HCT116 (cell line): ENCODE measurements around the gene AGPAT3. TPM values are rescaled to one million over a fixed set of nuclear protein-coding genes. Genes with fewer than 3 reads are reported as not detected.

Experiments used
- ATAC-seq: fragments of 200-7000 bp; cut with Tn5 transposase; 2 replicates; pipeline ENCODE4 v1.9.1; 2020; ENCODE audit warnings: mild to moderate bottlenecking, moderate library complexity
- BruUV-seq: library from RNA; stranded (reverse); fragments of 400-500 nt; replicated peaks from 2 replicates; lab custom pipeline; 2021; lab: Mats Ljungman, UMichigan
- CTCF ChIA-PET: fragments of 300-600 bp; sonication (Branson Sonifier 250); formaldehyde crosslinking; loops from one replicate; lab custom pipeline; 2021; ENCODE audit warnings: antibody characterized with exemption; lab: Charles Lee
- POLR2A ChIA-PET: fragments of 300-600, 350-600 bp; sonication (Branson Sonifier 250); formaldehyde crosslinking; loops from one replicate; lab custom pipeline; 2021; ENCODE audit warnings: antibody characterized with exemption; lab: Charles Lee
- RAD21 ChIA-PET, 2 experiments: fragments of 300-600 bp; sonication (Branson Sonifier 250); formaldehyde crosslinking; loops; one replicate each; lab custom pipeline; 2023; ENCODE audit warnings: low total read pairs in 2 of 2; ENCODE audit not compliant: uncharacterized antibody in 2 of 2, unreplicated experiment in 2 of 2, low non-redundant PET in 1 of 2; lab: Charles Lee
- DNase-seq: peaks from one replicate; pipeline ENCODE4 v3.0.0-alpha.2; 2010; ENCODE audit warnings: low read depth, low spot score
- H2AFZ ChIP-seq: fragments of 200-600 bp; shearing (Covaris generic), sonication (generic); 2 replicates; pipeline ENCODE4 v1.6.1; 2017; ENCODE audit warnings: low read depth, mixed run types, mixed read lengths, antibody characterized with exemption, low read length; ENCODE audit not compliant: poor library complexity, severe bottlenecking
- H3K27ac ChIP-seq: 2 replicates; pipeline ENCODE4 v1.5.1; 2012; ENCODE audit warnings: low read depth, low read length
- H3K27me3 ChIP-seq: fragments of 200-600 bp; sonication (generic); 2 replicates; pipeline ENCODE4 v1.6.1; 2016; ENCODE audit warnings: mixed run types, low read length, mixed read lengths; ENCODE audit not compliant: insufficient read depth
- H3K36me3 ChIP-seq, 2 experiments: fragments of 200-500 bp in 1 of 2; fragments of 200-600 bp in 1 of 2; sonication (Bioruptor generic) in 1 of 2; sonication (generic) in 1 of 2; 2 replicates each; pipeline versions ENCODE4 v1.5.1 to v1.6.1; 2014 to 2016; ENCODE audit warnings: low read length in 2 of 2, inconsistent platforms in 1 of 2, mixed read lengths in 1 of 2, mixed run types in 1 of 2; ENCODE audit not compliant: insufficient read depth in 2 of 2, control insufficient read depth in 1 of 2
- H3K4me1 ChIP-seq, 2 experiments: fragments of 200-600 bp in 1 of 2; sonication (generic) in 1 of 2; 2 replicates each; pipeline versions ENCODE4 v1.5.1 to v1.6.1; 2012 to 2017; ENCODE audit warnings: low read length in 2 of 2, inconsistent platforms in 1 of 2, mild to moderate bottlenecking in 1 of 2, mixed read lengths in 1 of 2, mixed run types in 1 of 2, moderate library complexity in 1 of 2; ENCODE audit not compliant: insufficient read depth in 2 of 2, control insufficient read depth in 1 of 2
- H3K4me2 ChIP-seq: fragments of 200-600 bp; sonication (generic); 2 replicates; pipeline ENCODE4 v1.6.1; 2017; ENCODE audit warnings: mixed run types, low read length, mixed read lengths
- H3K4me3 ChIP-seq, 2 experiments: fragments of 200-600 bp in 1 of 2; sonication (generic) in 1 of 2; replicated peaks in 1 of 2; 2 replicates each; pipeline ENCODE4 v1.5.1; 2011 to 2016; ENCODE audit warnings: low read length in 2 of 2, control low read depth in 1 of 2, low read depth in 1 of 2, mild to moderate bottlenecking in 1 of 2, mixed read lengths in 1 of 2, mixed run types in 1 of 2
- H3K79me2 ChIP-seq: fragments of 200-600 bp; sonication (generic); 2 replicates; pipeline ENCODE4 v1.6.1; 2017; ENCODE audit warnings: mild to moderate bottlenecking, mixed run types, low read length, moderate library complexity, mixed read lengths; ENCODE audit not compliant: insufficient read depth
- H3K9ac ChIP-seq: fragments of 200-600 bp; sonication (generic); 2 replicates; pipeline ENCODE4 v1.6.1; 2016; ENCODE audit warnings: low read length, mixed read lengths
- H3K9me2 ChIP-seq: fragments of 200-600 bp; sonication (generic), shearing (Covaris generic); 2 replicates; pipeline ENCODE4 v1.6.1; 2017; ENCODE audit warnings: mixed run types, mild to moderate bottlenecking, moderate library complexity; ENCODE audit not compliant: insufficient read depth
- H3K9me3 ChIP-seq, 2 experiments: fragments of 200-500 bp in 1 of 2; fragments of 200-600 bp in 1 of 2; sonication (Bioruptor generic) in 1 of 2; sonication (generic) in 1 of 2; 2 replicates each; pipeline ENCODE4 v1.6.1; 2014 to 2017; ENCODE audit warnings: low read length in 2 of 2, mixed read lengths in 2 of 2, inconsistent platforms in 1 of 2, low read depth in 1 of 2, mild to moderate bottlenecking in 1 of 2, mixed run types in 1 of 2, moderate library complexity in 1 of 2; ENCODE audit not compliant: control insufficient read depth in 1 of 2, insufficient read depth in 1 of 2
- H4K20me1 ChIP-seq: fragments of 200-600 bp; sonication (generic), shearing (Covaris generic); 2 replicates; pipeline ENCODE4 v1.6.1; 2017; ENCODE audit warnings: mixed run types, mild to moderate bottlenecking, moderate library complexity; ENCODE audit not compliant: insufficient read depth
- ATF3 ChIP-seq: IDR thresholded peaks from 2 replicates; pipeline ENCODE4 v1.6.1; 2012
- CBX3 ChIP-seq: IDR thresholded peaks from 2 replicates; pipeline ENCODE4 v1.6.1; 2012; ENCODE audit warnings: low read depth
- CEBPB ChIP-seq: IDR thresholded peaks from 2 replicates; pipeline ENCODE4 v1.6.1; 2012; ENCODE audit warnings: low read depth
- CTCF ChIP-seq, 3 experiments: fragments of 200-600 bp in 1 of 3; sonication (generic) in 1 of 3; IDR thresholded peaks in 2 of 3; conservative IDR thresholded peaks in 1 of 3; 2 replicates each; pipeline ENCODE4 v1.5.1; 2012 to 2017; ENCODE audit warnings: low read depth in 2 of 3, low read length in 2 of 3, antibody characterized with exemption in 1 of 3, borderline replicate concordance in 1 of 3, control low read depth in 1 of 3, mild to moderate bottlenecking in 1 of 3, mixed read lengths in 1 of 3, mixed run types in 1 of 3, moderate library complexity in 1 of 3; ENCODE audit not compliant: insufficient read depth in 1 of 3
- EGR1 ChIP-seq: IDR thresholded peaks from 2 replicates; pipeline ENCODE4 v1.6.1; 2012; ENCODE audit warnings: low read depth
- EZH2 ChIP-seq: fragments of 200-600 bp; sonication (generic); IDR thresholded peaks from 2 replicates; pipeline ENCODE4 v1.6.1; 2017; ENCODE audit warnings: antibody characterized with exemption, mixed run types
- FOSL1 ChIP-seq: IDR thresholded peaks from 2 replicates; pipeline ENCODE4 v1.6.1; 2012; ENCODE audit warnings: low read depth
- JUND ChIP-seq: IDR thresholded peaks from 2 replicates; pipeline ENCODE4 v1.6.1; 2012
- POLR2A ChIP-seq: IDR thresholded peaks from 2 replicates; pipeline ENCODE4 v1.7.0; 2011; ENCODE audit warnings: borderline replicate concordance; ENCODE audit not compliant: insufficient read depth, insufficient read length; ENCODE audit errors: extremely low read depth
- POLR2AphosphoS5 ChIP-seq: IDR thresholded peaks from 2 replicates; pipeline ENCODE4 v1.6.1; 2011; ENCODE audit warnings: mild to moderate bottlenecking, low read depth, low read length, moderate library complexity
- RAD21 ChIP-seq: IDR thresholded peaks from 2 replicates; pipeline ENCODE4 v1.6.1; 2012; ENCODE audit warnings: low read depth, mild to moderate bottlenecking
- REST ChIP-seq: IDR thresholded peaks from 2 replicates; pipeline ENCODE4 v1.6.1; 2012; ENCODE audit warnings: low read depth
- SIN3A ChIP-seq: IDR thresholded peaks from 2 replicates; pipeline ENCODE4 v1.6.1; 2012; ENCODE audit warnings: low read depth
- YY1 ChIP-seq: IDR thresholded peaks from 2 replicates; pipeline ENCODE4 v1.6.1; 2011; ENCODE audit warnings: low read length, low read depth, moderate library complexity, mild to moderate bottlenecking; ENCODE audit not compliant: insufficient replicate concordance; ENCODE audit errors: extremely low read depth
- intact Hi-C: fragments of 100-400 bp; cut with micrococcal nuclease; formaldehyde crosslinking; loops from 2 replicates; pipeline ENCODE4 v1.10.0; 2022
- total RNA-seq: library from RNA; stranded (reverse); gene quantifications from one replicate; pipeline ENCODE4 v1.2.1, GENCODE V29; 2021; ENCODE audit not compliant: unreplicated experiment
- TF ChIP-seq, protein P1 (sequence below): IDR thresholded peaks from 2 replicates; pipeline ENCODE4 v1.6.1; 2012

The AGPAT3 gene
- total RNA-seq, 1 experiment from 2014 or later: 54.1 TPM

- TF ChIP-seq POLR2AphosphoS5 (no peak), CEBPB (no peak), CBX3 (no peak), JUND (no peak), CTCF (IDR thresholded peaks at IDR 0.05 in 2 of 3, conservative IDR thresholded peaks at IDR 0.05 in 1 of 3; ENCODE audit: borderline replicate concordance in 1 of 3, insufficient read depth in 1 of 3, low read depth in 2 of 3, low read length in 2 of 3) (no peak), POLR2A (no peak)
- TF ChIP-seq, all 23 proteins: peak for 0
Measured at GRCh38 chr21:43854773-43855633, 10.0 kb upstream of the AGPAT3 start (continued).

GRCh38 chr21:43855955-43856354 is 9.1 kb upstream of the AGPAT3 start:
- Histone ChIP-seq H2AFZ (no peak overlapping the region), H3K4me2 (no peak overlapping the region), H3K79me2 (no peaks in the 10 kb centered on the region), H3K27me3 (no peaks in the 10 kb centered on the region), H3K27ac (no peak overlapping the region), H4K20me1 (no peaks in the 10 kb centered on the region), H3K9me3 (no peaks in the 10 kb centered on the region), H3K36me3 (no peaks in the 10 kb centered on the region), H3K4me3 (no peak overlapping the region), H3K9ac (no peak overlapping the region), H3K4me1 (peaks cover 7 to 10% of the 10 kb centered on the region in 2 experiments), H3K9me2 (no peaks in the 10 kb centered on the region)
- ChIA-PET POLR2A (no interaction called here), CTCF (no interaction called here), RAD21 (no interaction called here)
- ATAC-seq (no peak), DNase-seq (no peak)
- no TSS peak for BruUV-seq
- intact Hi-C loops: no loop called here
- TF ChIP-seq FOSL1: no peak
- TF ChIP-seq, protein P1, sequence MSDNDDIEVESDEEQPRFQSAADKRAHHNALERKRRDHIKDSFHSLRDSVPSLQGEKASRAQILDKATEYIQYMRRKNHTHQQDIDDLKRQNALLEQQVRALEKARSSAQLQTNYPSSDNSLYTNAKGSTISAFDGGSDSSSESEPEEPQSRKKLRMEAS: no peak
- no peak for TF ChIP-seq EGR1
- TF ChIP-seq EZH2: no peak
- no peak for TF ChIP-seq CTCF (IDR thresholded peaks at IDR 0.05 in 2 of 3, conservative IDR thresholded peaks at IDR 0.05 in 1 of 3; ENCODE audit: borderline replicate concordance in 1 of 3, insufficient read depth in 1 of 3, low read depth in 2 of 3, low read length in 2 of 3)
- no peak for TF ChIP-seq SIN3A
- no peak for TF ChIP-seq RAD21
- no peak for TF ChIP-seq ATF3
- TF ChIP-seq POLR2AphosphoS5: no peak
- no peak for TF ChIP-seq REST
- TF ChIP-seq POLR2A: no peak
- no peak for TF ChIP-seq CBX3
- TF ChIP-seq YY1: no peak
